Adrenal gland (tissue), 12 donors: ENCODE results near the gene GATAD2B. TPM values are rescaled to one million over a fixed set of nuclear protein-coding genes. Genes with fewer than 3 reads are reported as not detected.

Source experiments
- DNase-seq, 7 donors: peaks; one replicate each; pipeline ENCODE4 v3.0.0-alpha.2; 2019 to 2020
- H3K27ac ChIP-seq, 5 donors: fragments of 200-600 bp; sonication (generic) in 4 of 5; 1 replicate in 3 of 5; 2 replicates in 2 of 5; pipeline versions ENCODE4 v1.5.1 to v1.8.0; 2016 to 2020; ENCODE audit warnings: mild to moderate bottlenecking in 1 of 5
- H3K27me3 ChIP-seq: fragments of 200-600 bp; 2 replicates; pipeline ENCODE4 v1.8.0; 2021
- H3K36me3 ChIP-seq, 2 donors: fragments of 200-600 bp; replicated peaks in 1 of 2; 1 replicate in 1 of 2; 2 replicates in 1 of 2; pipeline versions ENCODE4 v1.5.1 to v1.8.0; 2018 to 2022
- H3K4me1 ChIP-seq, 2 donors: fragments of 200-600 bp; replicated peaks in 1 of 2; 1 replicate in 1 of 2; 2 replicates in 1 of 2; pipeline versions ENCODE4 v1.5.1 to v1.8.0; 2018 to 2021
- H3K4me3 ChIP-seq, 4 donors: fragments of 200-600 bp; sonication (generic) in 3 of 4; one replicate each; pipeline ENCODE4 v1.5.1; 2016 to 2018
- H3K9me3 ChIP-seq, 3 donors: fragments of 200-600 bp; sonication (generic) in 1 of 3; replicated peaks in 1 of 3; 1 replicate in 2 of 3; 2 replicates in 1 of 3; pipeline versions ENCODE4 v1.5.1 to v1.8.0; 2016 to 2021
- CTCF ChIP-seq, 6 experiments: fragments of 450-650 bp in 4 of 6; fragments of 200-600 bp in 2 of 6; sonication (generic) in 1 of 6; IDR thresholded peaks; 1 replicate in 5 of 6; 2 replicates in 1 of 6; pipeline versions ENCODE4 v1.5.1 to v1.8.0; 2016 to 2021; ENCODE audit warnings: antibody characterized with exemption in 6 of 6, mild to moderate bottlenecking in 2 of 6, moderate library complexity in 1 of 6
- POLR2A ChIP-seq, 2 donors: fragments of 450-650 bp; IDR thresholded peaks; one replicate each; pipeline ENCODE4 v1.6.1; 2017; ENCODE audit warnings: antibody characterized with exemption in 2 of 2, mild to moderate bottlenecking in 2 of 2, moderate library complexity in 1 of 2
- WGBS, 4 donors: extraction: QIAGEN DNeasy Blood & Tissue Kit in 2 of 4; methylation state at CpG; one replicate each; pipeline versions ENCODE4 v1.1.5 to v1.1.7; 2013 to 2017; 5-methylcytosine and 5-hydroxymethylcytosine counted together
- intact Hi-C, 2 donors: fragments of 100-400 bp; cut with DNase I; formaldehyde crosslinking; loops; one replicate each; pipeline versions ENCODE4 v1.14.1 to v1.15.0; 2022 to 2023
- polyA plus RNA-seq, 3 donors: library from polyadenylated mRNA; stranded (reverse); fragments of 200-250 nt in 2 of 3; fragments of 350-450 nt in 1 of 3; fragmentation: Illumina TruSeq in 1 of 3; extraction: RNeasy Lipid Tissue Mini Kit (QIAGEN cat#74804) in 1 of 3; gene quantifications; one replicate each; pipeline ENCODE4 v1.2.3, GENCODE V29; 2013 to 2014
- total RNA-seq, 9 donors: library from RNA; depleted of rRNA in 4 of 9; stranded (reverse); fragments of >200 nt in 4 of 9; fragments of 120-200 nt in 1 of 9; fragmentation: NEBNext Ultra II Directional in 1 of 9; extraction: Animal tissue kit (Norgen Biotek cat#: 25700) in 1 of 9; gene quantifications; one replicate each; pipeline versions ENCODE4 v1.1.0 to v1.2.4, GENCODE V29; 2013 to 2023
- donor health status: healthy with polysubstance abuse.
- donor health status: Bipolar disorder and iron deficiency.
- donor health status: DM: yes; HTN: yes; CAD: no.
- donor health status: DM: no; HTN: no; CAD: no.
- donor health status: DM: no; HTN: no; CAD: no.
- donor health status: DM: yes; HTN: yes; CAD: no.

GATAD2B gene
- total and polyA plus RNA-seq, 12 donors, result 3.0 to 43.3 (median 16.6) TPM

- intact Hi-C loops, result no loop called here
- DNase-seq, result no peak
- Histone ChIP-seq H3K4me3 (no peak overlapping the region), H3K36me3 (peaks cover 0 to 75% of the 10 kb centered on the region in 2 donors), H3K27me3 (no peaks in the 10 kb centered on the region), H3K27ac (no peak overlapping the region), H3K4me1 (no peaks in the 10 kb centered on the region), H3K9me3 (no peaks in the 10 kb centered on the region)
- WGBS, 4 donors, result 70 to 94% (median 90%) methylated on average over 2 to 3 of the region's 3 CpGs
- TF ChIP-seq CTCF (IDR thresholded peaks at IDR 0.05), result no peak
Observed at GRCh38 chr1:153938996-153939395, 16.2 kb upstream of the GATAD2B start.

- no peaks in the 10 kb centered on the region for H3K4me1 ChIP-seq
- no peaks in the 10 kb centered on the region for H3K27me3 ChIP-seq
- H3K27ac ChIP-seq, result no peak overlapping the region
- WGBS, 4 donors, result 93 to 96% (median 96%) methylated on average over 3 to 10 of the region's 10 CpGs
- H3K36me3 ChIP-seq, result peaks cover 0 to 82% of the 10 kb centered on the region in 2 donors
- intact Hi-C loops, result no loop called here
- DNase-seq, result no peak
- H3K4me3 ChIP-seq, result no peak overlapping the region
- TF ChIP-seq POLR2A (IDR thresholded peaks at IDR 0.05) (no peak), CTCF (IDR thresholded peaks at IDR 0.05) (no peak)
- no peaks in the 10 kb centered on the region for H3K9me3 ChIP-seq
Observed at GRCh38 chr1:153937331-153937730, 14.6 kb upstream of the GATAD2B start.

GRCh38 chr1:153936011-153936802 is 13.4 kb upstream of the GATAD2B start:
- no peaks in the 10 kb centered on the region for H3K27me3 ChIP-seq
- DNase-seq, result peak in 1 of 7 donors; percentile 9
- 88 to 96% (median 95%) methylated on average over 9 to 12 of the region's 12 CpGs for WGBS, 4 donors
- intact Hi-C loops, result no loop called here
- H3K9me3 ChIP-seq, result no peaks in the 10 kb centered on the region
- no peak overlapping the region for H3K27ac ChIP-seq
- H3K4me3 ChIP-seq, result no peak overlapping the region
- TF ChIP-seq POLR2A (IDR thresholded peaks at IDR 0.05) (no peak), CTCF (IDR thresholded peaks at IDR 0.05) (no peak)
- peaks cover 0 to 84% of the 10 kb centered on the region in 2 donors for H3K36me3 ChIP-seq
- H3K4me1 ChIP-seq, result no peaks in the 10 kb centered on the region

GRCh38 chr1:153934746-153935145 is 12.0 kb upstream of the GATAD2B start:
- no peak for TF ChIP-seq POLR2A (IDR thresholded peaks at IDR 0.05)
- TF ChIP-seq CTCF (IDR thresholded peaks at IDR 0.05), result no peak
- H3K4me1 ChIP-seq, result no peaks in the 10 kb centered on the region
- H3K4me3 ChIP-seq, result no peak overlapping the region
- no peaks in the 10 kb centered on the region for H3K9me3 ChIP-seq
- DNase-seq, result peak in 1 of 7 donors; percentile 11
- intact Hi-C loops, result no loop called here
- H3K36me3 ChIP-seq, result peaks cover 0 to 84% of the 10 kb centered on the region in 2 donors
- no peaks in the 10 kb centered on the region for H3K27me3 ChIP-seq
- 90 to 96% (median 94%) methylated on average over 8 to 9 of the region's 9 CpGs for WGBS, 4 donors
- no peak overlapping the region for H3K27ac ChIP-seq
